GM15510 (cell line): ENCODE measurements around the gene OS9.

Experiments
- POLR2A ChIP-seq: IDR thresholded peaks from 3 replicates; pipeline ENCODE4 v1.6.1; 2011; ENCODE audit warnings: borderline replicate concordance; ENCODE audit not compliant: insufficient read length; ENCODE audit errors: extremely low read depth

OS9 gene

DNA sequence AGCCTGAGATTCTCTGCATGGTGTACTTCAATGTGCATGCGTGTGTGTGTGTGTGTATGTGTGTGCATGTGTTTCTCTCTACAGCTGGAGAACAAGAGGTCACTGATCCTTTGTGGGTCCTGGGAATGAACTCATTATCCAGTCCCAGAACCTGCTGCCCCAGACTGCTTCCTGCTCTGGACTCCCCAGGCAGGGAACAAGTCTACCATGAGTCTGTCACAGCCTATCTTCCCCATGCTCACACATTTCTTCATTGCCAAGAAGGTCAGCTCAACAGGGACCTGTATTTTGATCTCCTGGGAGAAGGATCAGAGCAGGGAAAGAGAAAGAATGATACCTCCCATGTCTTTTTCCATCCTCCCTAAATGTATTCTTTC is 47.5 kb downstream of the OS9 start:
- no peak for TF ChIP-seq POLR2A

DNA sequence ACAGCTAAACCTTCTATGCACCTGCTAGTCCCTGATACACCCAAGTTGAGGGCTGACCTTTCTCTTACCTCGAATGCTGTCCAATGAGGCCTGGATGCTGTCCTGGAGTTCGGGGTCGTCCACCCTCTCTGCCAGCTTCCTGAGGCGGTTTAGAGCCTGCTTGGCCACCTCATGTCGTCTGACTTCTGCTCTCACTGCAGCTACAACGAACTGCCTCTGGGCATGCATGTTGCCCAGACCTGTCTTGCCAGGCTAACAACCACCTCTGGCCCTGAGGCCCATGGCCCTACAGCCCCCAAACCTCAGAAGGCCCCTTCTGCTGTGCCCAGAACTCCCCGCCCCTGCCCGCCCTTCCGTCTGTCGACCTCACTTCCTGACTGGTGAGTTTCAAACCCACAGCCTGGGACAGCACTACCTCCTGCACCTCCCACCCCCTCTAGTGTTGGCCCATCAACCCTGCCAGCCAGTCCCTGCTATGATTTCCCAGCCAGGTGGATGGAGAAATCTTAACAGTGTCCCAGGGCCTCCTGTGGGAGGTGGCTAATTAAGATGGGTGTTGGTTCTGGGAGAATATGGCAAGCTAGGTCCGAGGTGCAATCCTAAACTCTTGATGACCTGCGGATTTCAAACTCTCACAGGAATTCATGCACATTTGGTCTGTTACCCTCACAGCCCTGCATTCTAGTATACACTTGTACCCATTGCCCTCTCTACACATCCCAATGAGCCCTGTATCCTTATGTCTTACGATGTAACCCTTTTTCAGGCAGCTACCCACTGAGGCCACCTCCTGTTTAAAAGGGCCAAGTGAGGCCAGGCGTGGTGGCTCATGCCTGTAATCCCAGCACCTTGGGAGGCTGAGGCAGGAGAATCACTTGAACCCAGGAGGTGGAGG is 48.2 kb downstream of the OS9 start:
- TF ChIP-seq POLR2A: peak; percentile 58

DNA sequence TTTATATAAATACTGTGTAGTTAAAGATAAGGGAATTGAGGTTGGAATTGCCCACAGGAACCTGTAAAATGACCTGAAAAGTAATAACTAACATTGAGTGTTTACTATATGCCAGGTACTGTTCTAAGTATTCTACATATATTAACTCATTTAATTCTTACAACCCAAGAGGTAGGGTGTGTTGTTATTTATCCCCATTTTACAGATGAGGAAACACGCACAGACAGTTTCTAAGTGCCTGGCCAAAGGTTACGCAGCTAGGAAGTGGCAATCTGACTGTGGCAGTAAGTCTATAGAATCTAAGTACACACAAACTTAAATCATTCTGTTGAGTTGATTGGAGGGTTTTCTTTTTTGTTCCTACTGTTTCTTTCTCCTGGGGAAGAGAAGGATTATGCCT is 49.8 kb downstream of the OS9 start:
- no peak for TF ChIP-seq POLR2A

DNA sequence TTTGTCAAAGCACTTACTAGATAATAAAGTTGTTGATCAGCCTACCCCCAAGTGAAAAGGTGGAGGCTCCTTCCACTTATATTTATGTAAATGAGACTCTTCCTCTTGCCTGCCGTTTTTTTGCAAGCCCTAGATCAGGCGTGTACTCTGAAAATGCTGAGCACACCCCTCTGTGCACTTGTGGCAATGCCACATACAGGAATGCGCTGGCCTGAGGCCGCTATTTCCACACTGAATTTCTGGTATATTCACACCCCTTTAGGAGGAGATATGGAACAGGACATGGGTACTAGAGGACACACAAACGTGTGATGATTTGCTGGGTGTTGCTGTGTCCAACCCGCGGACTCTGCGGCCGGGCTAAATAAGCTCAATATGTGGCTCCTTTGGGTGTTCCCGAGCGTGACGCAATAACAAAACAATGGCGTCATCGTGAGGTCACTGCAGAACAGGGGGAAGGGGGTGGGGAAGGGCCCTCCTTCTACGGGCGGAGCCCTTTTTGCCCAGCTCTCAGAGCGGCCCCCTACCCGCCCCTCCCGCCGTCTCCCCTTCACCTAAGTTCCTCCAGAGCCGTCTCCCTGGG is 50.4 kb downstream of the OS9 start:
- TF ChIP-seq POLR2A: no peak

DNA sequence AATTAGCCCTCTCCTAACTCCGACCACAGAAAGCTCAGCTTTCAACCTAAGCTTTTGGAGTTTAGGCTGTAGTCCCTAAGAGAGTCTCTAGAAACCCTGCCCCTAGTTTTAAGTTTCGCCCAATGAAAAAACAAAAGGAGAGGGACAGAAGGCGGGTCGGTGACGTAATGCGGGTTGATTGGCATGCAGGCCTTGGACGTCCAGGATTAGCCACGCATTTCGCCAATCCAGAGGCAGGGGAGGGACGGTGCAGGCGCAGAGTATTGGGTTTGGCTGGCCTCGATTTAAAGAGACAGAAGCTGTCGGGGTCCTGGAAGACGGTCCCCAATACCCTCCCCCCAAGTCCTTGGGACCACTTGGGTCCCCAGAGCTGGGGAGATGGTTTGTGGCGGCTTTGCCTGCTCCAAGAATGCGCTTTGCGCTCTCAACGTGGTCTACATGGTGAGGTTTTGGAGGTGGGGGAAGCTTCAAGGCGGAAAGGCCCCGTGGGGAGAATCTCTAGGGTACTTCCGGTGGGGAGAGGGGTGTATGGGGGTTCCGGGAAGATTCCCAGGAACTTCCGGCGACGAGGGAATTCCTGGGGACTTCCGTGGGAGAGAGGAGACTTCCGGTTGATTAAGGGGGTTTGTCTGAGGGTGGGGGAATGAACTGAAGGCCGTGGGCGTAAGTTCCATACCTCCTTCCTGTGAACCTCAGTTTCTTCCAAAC is 51.0 kb downstream of the OS9 start, which contains the start of gene TSPAN31:
Gene TSPAN31 (plus strand): TSS at position 263 of the 708 bp plus-strand sequence. CDS start 116 bp downstream, at position 379.
- no peak for TF ChIP-seq POLR2A

DNA sequence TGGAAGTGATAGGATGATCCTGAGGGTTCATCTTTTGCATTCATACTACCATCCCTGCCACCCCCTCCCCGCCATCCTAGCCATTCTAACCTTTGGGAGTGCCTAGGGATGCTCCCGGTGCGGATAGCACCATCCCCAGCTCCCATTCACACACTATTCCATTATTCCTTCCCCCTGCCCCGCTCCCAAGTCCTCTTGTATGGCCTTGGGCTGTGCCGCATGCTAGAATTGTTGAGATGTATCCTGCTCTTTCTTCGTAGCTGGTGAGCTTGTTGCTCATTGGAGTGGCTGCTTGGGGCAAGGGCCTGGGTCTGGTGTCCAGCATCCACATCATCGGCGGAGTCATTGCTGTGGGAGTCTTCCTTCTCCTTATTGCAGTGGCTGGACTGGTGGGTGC is 51.6 kb downstream of the OS9 start:
- TF ChIP-seq POLR2A: no peak

DNA sequence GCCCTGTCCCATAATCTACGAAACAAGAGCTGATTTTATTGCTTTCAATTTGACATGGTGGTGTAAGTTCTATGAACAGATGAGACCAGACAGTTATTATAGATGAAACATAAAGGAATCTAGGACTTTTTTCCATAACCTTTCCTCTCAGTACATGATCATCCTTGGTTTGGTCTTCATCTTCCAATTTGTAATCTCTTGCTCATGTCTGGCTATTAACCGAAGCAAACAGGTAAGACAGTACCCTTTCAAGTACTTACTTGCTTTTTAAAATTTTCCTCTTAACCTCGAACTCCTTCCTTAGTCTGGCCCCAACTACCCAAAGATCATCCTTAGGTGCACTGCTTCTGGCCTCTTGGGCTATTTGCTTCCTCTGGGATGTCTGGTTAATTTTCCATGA is 52.1 kb downstream of the OS9 start:
- TF ChIP-seq POLR2A: no peak

DNA sequence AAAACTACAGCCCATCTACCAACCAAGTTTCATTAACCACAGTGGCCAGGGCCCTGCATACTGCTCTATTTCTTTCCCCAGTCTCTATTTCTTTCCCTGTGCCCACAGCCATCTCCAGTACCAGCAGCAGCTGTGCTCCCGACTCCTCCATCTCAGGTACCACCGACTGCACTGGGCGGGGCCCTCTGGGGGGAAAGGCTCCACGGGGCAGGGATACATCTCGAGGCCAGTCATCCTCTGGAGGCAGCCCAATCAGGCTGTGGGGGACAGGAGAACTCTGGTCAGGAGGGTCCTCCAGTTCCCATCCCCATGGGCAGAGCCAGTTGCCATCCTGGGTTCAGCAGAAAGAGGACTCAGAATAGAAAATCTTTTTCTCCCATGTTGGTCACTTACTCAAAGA is 55.1 kb downstream of the OS9 start:
- TF ChIP-seq POLR2A: no peak

DNA sequence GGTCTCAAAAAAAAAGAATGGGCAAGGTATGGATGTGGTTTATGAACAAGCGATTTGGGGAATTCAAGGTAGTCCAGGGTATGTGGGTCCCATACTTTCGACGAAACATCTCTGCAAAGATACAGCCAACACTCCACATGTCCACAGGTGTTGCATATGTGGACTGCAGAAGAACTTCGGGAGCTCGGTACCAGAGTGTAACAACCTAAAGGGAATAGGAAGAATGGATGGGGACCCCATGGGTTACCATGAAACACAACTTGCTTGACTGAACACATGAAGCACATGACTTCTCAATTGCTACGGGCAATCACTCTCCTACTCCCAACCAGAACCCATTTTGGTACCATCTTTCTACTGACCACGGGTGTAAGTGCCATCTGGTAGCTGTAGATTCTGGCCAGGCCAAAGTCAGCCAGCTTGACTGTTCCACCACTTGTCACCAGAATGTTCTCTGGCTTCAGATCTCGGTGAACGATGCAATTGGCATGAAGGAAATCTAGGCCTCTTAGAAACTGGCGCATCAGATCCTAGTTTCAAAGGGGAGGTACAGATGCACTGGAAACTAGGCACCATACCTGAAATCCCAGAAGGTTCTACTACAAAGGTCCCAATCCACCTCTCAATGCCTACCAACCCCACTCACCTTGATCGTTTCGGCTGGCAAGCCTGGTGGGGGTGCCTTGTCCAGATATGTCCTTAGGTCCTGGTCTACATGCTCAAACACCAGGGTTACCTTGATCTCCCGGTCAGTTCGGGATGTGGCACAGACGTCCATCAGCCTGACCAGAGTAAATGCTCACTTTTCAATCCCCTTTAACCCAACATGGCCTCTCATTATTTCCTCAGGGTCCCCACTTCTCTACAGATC is 56.9 kb downstream of the OS9 start:
- no peak for TF ChIP-seq POLR2A

DNA sequence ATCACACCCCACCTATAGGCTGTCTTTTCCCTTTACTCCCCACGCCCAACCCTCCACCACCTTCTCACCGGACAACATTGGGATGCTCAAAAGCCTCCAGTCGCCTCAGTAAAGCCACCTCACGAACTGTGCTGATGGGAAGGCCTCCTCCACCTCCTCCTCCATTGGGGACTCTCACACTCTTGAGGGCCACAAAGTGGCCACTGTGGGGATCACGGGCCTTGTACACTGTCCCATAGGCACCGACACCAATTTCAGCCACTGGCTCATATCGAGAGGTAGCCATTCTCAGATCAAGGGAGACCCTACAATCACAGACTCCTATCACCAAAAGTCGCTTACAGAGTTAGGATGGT is 57.5 kb downstream of the OS9 start:
- no peak for TF ChIP-seq POLR2A

DNA sequence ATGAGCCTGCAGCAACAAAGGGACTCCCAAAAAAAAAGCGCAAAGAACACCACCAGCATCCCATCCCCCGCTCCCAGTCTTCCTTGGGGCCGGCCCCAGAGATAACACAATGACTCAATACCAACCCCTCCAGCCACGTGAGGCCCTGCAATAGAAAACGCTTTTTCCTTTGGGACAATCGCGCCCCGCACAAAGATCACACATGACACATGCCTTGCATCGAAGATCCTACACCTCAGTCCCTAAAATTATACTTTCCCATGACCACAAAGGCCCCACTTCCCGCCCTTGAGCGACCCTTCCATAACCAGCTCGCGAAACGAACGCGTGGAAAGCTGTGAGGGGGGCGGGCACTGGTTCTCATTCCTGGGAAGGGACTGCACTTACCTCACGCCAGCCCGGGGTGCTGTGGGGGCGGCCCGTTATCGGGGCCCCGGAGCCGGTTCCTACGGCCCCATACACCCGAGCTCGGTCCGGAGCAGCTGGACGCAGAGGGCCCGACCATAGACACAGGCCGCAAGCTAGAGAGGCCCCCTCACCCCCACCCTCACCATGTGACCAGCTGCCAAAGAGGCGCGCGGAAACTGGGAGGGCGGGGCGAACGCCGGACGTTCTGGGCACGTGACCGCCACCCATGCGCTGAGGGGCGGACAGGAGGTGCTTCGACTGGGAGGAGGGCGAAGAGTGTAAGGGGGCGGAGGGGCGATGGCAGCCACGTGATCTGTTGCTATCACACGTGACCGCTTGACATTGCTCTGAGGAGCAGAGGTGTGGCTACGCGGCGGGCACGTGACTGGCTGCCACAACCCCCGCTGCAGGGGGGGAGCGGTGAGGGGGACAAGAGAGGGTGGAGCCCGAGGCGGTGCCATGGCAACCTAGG is 58.1 kb downstream of the OS9 start, which contains the start of gene CDK4:
Gene CDK4 (minus strand): TSS at position 523 of the 880 bp plus-strand sequence. CDS start 593 bp downstream, outside the sequence.
- TF ChIP-seq POLR2A: peak; percentile 75

DNA sequence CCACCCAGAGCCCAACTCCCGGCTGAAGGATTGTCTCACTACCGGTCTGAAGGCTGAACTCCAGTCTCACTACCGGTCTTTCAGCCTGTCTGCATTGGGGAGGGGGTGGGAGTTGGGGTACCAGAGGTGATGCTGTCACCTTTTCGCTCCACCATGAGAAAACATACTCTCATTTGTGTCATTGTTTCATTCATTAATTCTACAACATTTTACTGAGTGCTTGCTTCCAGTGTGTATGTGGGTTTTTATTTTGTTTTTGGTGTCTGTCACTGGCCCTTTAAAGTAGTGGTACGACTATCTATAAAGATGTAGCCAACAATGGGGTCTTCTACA is 58.7 kb downstream of the OS9 start:
- TF ChIP-seq POLR2A: no peak

DNA sequence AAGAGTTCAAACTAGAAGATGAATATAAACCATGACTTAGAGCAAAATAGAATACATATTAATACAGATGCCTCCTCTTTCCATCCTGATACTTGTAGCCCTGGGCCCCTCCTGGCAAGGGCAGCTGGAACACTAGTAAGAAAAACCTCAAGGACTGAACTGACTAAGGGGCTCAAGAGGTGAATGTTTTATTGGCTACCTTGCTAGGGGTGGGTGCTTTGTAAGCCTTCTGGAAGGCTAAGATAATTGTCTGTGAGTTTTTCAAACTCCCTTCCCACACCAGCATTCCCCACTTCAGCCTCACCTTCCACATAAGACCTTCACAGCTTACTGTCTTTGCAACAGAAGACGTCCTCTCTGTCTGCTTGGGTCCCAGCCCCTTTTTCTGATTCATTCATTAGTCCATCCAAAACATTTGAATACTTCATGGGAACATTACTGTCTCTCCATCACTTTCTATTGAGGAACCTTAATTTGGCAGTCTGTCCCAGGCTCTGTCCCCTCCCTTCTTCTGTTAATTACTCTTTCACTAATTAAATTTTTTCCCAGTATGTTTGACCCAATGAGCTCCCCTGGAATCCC is 59.9 kb downstream of the OS9 start:
- TF ChIP-seq POLR2A: no peak

DNA sequence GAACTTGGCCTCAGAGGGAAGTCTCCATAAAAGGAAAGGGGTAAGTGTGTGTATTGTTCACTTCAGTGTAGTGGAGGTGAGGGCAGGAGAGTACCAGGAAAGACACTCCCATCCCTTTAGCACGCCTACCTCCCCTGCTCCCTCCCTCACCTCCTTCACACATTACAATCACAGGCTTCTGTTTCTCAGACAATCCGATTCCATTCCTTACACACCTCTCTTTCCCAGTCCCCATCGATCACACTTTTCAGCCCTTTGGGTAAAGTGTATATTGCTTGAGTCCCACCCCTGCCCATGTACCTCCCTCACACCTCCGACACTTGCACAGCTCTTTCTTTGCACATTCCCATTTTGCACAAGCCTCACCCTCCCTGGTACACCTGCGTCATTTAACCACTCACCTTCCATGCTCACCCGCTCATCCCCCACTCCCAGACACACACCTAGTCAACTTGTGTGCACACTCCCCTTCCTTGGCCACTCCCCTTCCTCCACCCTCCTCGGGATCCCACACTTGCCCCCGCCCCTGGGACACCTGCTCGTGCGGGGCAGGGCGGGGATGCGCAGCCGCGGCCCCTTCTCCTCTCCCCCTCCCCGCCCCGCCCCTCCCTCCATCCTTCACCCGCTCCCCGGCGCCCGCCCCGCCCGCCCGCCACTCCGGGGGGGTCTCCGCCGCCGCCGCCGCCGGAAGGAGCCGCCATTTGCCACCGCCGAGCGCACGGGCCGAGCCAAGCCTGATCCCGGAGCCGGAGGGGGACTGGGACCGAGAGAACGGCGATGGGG is 60.7 kb downstream of the OS9 start, which contains the start of gene MARCHF9:
Gene MARCHF9 (plus strand): TSS at position 693 of the 783 bp plus-strand sequence. CDS start 426 bp downstream, outside the sequence.
- TF ChIP-seq POLR2A: peak; percentile 34

DNA sequence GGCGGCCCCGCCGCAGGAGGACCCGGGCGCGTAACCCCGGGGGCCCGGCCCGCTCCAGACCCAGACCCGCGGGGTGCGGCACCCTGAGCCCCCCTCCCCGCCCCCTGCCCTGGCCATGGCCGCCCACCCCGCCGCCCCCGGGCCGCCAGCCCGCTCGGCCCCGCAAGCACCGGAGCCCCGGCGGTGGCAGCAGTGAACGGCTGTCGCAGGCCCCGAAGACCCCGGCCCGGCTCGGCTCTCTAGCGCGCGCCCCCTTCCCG is 61.2 kb downstream of the OS9 start:
- TF ChIP-seq POLR2A: no peak
